AG08395 (cell line): Measurements from ENCODE around the gene MT1F.

Source experiments
- DNase-seq: peaks from one replicate; pipeline ENCODE4 v3.0.0; 2012; ENCODE audit warnings: mixed read lengths, low spot score

MT1F gene

DNA sequence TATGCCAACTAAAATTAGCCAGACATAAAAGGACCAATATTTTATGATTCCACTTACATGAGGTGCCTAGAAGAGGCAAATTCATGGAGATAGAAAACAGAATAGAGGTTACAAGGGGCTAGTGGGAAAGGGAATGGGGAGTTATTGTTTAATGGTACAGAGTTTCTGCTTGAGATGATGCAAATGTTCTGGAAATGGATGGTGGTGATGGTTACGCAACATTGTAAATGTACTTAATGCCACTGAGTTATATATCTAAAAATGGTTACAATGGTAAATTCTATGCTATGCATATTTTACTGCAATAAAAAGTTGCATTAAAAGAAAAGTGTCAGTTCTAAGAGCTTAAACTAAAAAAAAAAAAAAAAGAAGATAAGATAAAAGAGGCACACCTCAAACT, 42.4 kb downstream of the MT1F start:
- no peak for DNase-seq

GRCh38 chr16:56700631-56701030, 42.9 kb downstream of the MT1F start:
- no peak for DNase-seq

DNA sequence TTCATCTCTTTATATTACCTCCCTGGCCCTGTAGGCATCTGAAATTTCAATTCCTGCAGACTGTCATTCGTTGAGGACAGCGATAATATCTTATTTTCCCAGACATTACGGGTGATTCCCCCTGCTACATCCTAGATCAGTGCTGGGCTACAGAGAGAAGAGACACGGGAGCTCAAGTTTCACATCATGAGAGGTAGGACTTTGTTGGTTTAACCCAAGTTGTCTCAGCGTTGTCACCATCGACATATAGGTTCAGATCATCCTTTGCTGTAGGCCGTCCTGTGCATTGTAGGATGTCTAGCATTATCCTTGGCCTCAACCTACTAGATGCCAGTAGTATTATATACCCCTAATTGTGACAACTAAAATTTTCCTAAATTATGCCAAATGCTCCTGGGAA, 43.8 kb downstream of the MT1F start:
- no peak for DNase-seq

DNA sequence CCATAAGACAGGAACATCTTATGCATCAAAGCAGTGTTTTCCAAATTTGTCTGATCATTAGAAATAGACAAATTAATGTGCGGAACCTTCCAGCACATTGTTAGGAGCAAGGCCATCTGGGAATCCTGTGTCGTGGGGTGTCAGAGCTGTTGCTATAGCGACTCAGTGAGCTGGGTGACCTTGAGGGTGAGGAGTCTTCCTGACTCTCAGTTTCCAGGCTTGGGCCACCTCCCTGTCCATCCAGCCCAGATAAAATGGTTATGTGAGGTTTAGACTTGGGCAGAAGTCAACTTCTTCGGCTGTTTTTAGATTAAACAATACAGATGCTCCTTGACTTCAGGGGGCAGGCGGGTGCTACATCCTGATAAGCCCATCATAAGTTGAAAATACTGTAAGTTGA, 45.1 kb downstream of the MT1F start:
- no peak for DNase-seq
